Astrocyte of the spinal cord (primary cell): Measurements from ENCODE around the gene SPATA3.
A peak's percentile ranks its signal among the peaks of the same experiment; 100 is the strongest.

Experiments
- DNase-seq: peaks from one replicate; pipeline ENCODE4 v3.0.0; 2011; ENCODE audit warnings: low read depth, low spot score
- H3K4me3 ChIP-seq: 2 replicates; pipeline ENCODE4 v1.5.1; 2011; ENCODE audit warnings: low read depth, mild to moderate bottlenecking, low read length, moderate library complexity
- CTCF ChIP-seq: IDR thresholded peaks from 2 replicates; pipeline ENCODE4 v1.5.1; 2012; ENCODE audit warnings: low read depth, mild to moderate bottlenecking, low read length, inconsistent platforms
- in situ Hi-C: cut with HindIII; loops from 2 replicates; pipeline ENCODE4 v1.10.0; 2017; ENCODE audit warnings: low sequenced_read_pairs

Gene SPATA3

GRCh38 chr2:230968921-230969658, 26.8 kb upstream of the SPATA3 start:
- no peak for DNase-seq
- no peak for TF ChIP-seq CTCF
- no peak overlapping the region for H3K4me3 ChIP-seq
- in situ Hi-C loops, result no loop called here

DNA sequence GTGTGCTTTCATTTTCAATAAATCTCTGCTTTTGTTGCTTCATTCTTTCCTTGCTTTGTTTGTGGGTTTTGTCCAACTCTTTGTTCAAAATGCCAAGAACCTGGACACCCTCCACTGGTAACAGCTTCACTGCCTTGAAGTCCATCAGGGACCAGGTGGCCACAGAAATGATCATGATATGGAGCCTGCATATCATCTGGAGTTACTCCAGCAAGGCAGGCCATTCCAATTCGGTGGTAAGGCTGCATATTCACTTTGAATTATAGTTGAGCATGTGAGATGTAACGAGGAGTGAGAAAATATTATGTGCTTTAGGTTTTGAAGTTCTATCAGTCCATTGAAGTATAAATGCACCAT, 26.3 kb upstream of the SPATA3 start:
- H3K4me3 ChIP-seq, result no peak overlapping the region
- TF ChIP-seq CTCF, result no peak
- in situ Hi-C loops, result no loop called here
- DNase-seq, result no peak

DNA sequence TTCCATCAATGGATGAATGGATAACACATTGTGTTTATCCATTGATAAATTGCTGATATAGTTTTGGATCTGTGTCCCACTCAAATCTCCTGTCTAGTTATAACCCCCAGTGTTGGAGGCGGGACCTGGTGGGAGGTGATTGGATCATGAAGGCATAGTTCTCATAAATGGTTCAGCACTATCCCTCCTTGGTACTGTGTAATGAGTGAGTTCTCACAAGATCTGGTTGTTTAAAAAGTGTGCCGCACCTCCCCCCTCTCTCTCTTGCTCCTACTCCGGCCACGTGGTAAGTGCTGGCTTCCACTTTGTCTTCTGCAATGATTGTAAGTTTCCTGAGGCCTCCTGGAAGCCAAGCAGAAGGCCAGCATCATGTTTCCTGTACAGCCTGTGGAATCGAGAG, 23.9 kb upstream of the SPATA3 start:
- DNase-seq, result no peak
- H3K4me3 ChIP-seq, result no peak overlapping the region
- no peak for TF ChIP-seq CTCF
- in situ Hi-C loops, result no loop called here

GRCh38 chr2:230974096-230974913, 21.6 kb upstream of the SPATA3 start:
- no peak for TF ChIP-seq CTCF
- no peak overlapping the region for H3K4me3 ChIP-seq
- in situ Hi-C loops, result no loop called here
- DNase-seq, result peak; percentile 92

GRCh38 chr2:230975927-230976326, 20.0 kb upstream of the SPATA3 start:
- in situ Hi-C loops, result no loop called here
- TF ChIP-seq CTCF, result no peak
- no peak for DNase-seq

GRCh38 chr2:230976671-230977171, 19.2 kb upstream of the SPATA3 start:
- no peak for TF ChIP-seq CTCF
- DNase-seq, result no peak
- in situ Hi-C loops, result no loop called here
- no peak overlapping the region for H3K4me3 ChIP-seq

More at GRCh38 chr2:230975927-230976326, 20.0 kb upstream of the SPATA3 start:
- H3K4me3 ChIP-seq, result no peak overlapping the region
